SK-N-SH treated with all-trans-retinoic acid at 6 μM for 48 hours (cell line): ENCODE data around the gene SLC38A9.

Experiments
- ARNTL ChIP-seq: fragments of 450-650 bp; formaldehyde crosslinking; IDR thresholded peaks from 2 replicates; pipeline ENCODE4 v1.5.0; 2020; ENCODE audit warnings: low read depth, mild to moderate bottlenecking, moderate library complexity, borderline replicate concordance
- CREB5 ChIP-seq: fragments of 250-450 bp; sonication (Bioruptor Pico); IDR thresholded peaks from 2 replicates; pipeline ENCODE4 v1.5.1; 2020; ENCODE audit warnings: low read depth, mild to moderate bottlenecking, moderate library complexity
- ESRRG ChIP-seq: fragments of 250-450 bp; sonication (Bioruptor Pico); IDR thresholded peaks from 2 replicates; pipeline ENCODE4 v1.6.1; 2021; ENCODE audit warnings: mild to moderate bottlenecking
- ISL1 ChIP-seq: fragments of 250-450 bp; sonication (Bioruptor Pico); IDR thresholded peaks from 2 replicates; pipeline ENCODE4 v2.1.2; 2022; ENCODE audit warnings: mild to moderate bottlenecking, moderate library complexity
- PATZ1 ChIP-seq: fragments of 250-450 bp; sonication (Bioruptor Pico); IDR thresholded peaks from 2 replicates; pipeline ENCODE4 v1.8.0; 2020; ENCODE audit warnings: mild to moderate bottlenecking, moderate library complexity, borderline replicate concordance
- POU6F1 ChIP-seq: fragments of 250-450 bp; sonication (Bioruptor Pico); IDR thresholded peaks from 2 replicates; pipeline ENCODE4 v1.8.0; 2021; ENCODE audit warnings: low read depth, mild to moderate bottlenecking, moderate library complexity, borderline replicate concordance
- SNAI2 ChIP-seq: fragments of 250-450 bp; sonication (Bioruptor Pico); IDR thresholded peaks from 2 replicates; pipeline ENCODE4 v1.5.0; 2020; ENCODE audit warnings: mild to moderate bottlenecking, moderate library complexity
- ZFP3 ChIP-seq: fragments of 250-450 bp; sonication (Bioruptor Pico); IDR thresholded peaks from 2 replicates; pipeline ENCODE4 v1.5.0; 2020; ENCODE audit warnings: mild to moderate bottlenecking, moderate library complexity
- ZNF565 ChIP-seq: fragments of 450-650 bp; formaldehyde crosslinking; conservative IDR thresholded peaks from 2 replicates; pipeline ENCODE4 v1.5.0; 2020; ENCODE audit warnings: low read depth, mild to moderate bottlenecking, moderate library complexity
- ZNF70 ChIP-seq: fragments of 450-650 bp; formaldehyde crosslinking; IDR thresholded peaks from 2 replicates; pipeline ENCODE4 v1.5.0; 2020; ENCODE audit warnings: mild to moderate bottlenecking, moderate library complexity
- ZNF8 ChIP-seq: fragments of 450-650 bp; formaldehyde crosslinking; IDR thresholded peaks from 2 replicates; pipeline ENCODE4 v1.5.0; 2020; ENCODE audit warnings: mild to moderate bottlenecking, moderate library complexity

- no peak for TF ChIP-seq PATZ1 (CRISPR knock-in tag)
- no peak for TF ChIP-seq ZFP3 (CRISPR knock-in tag)
- TF ChIP-seq CREB5 (CRISPR knock-in tag), result no peak
- TF ChIP-seq POU6F1, result no peak
- no peak for TF ChIP-seq ZNF8 (CRISPR knock-in tag)
- TF ChIP-seq ARNTL (CRISPR knock-in tag), result no peak
- no peak for TF ChIP-seq ISL1
- no peak for TF ChIP-seq ESRRG
- TF ChIP-seq ZNF70 (CRISPR knock-in tag), result no peak
- TF ChIP-seq SNAI2 (CRISPR knock-in tag), result no peak
- TF ChIP-seq ZNF565, result no peak
Measured at GRCh38 chr5:55625913-55626312, 86.2 kb downstream of the SLC38A9 start.
